AG09309 (cell line): Measurements from ENCODE around the gene AUTS2.

Source experiments
- DNase-seq: peaks from one replicate; pipeline ENCODE4 v3.0.0-alpha.2; 2010; ENCODE audit warnings: low read depth
- H3K4me3 ChIP-seq: 2 replicates; pipeline ENCODE4 v1.5.1; 2011; ENCODE audit warnings: mild to moderate bottlenecking, low read depth, low read length, moderate library complexity; ENCODE audit not compliant: control insufficient read depth
- CTCF ChIP-seq: IDR thresholded peaks from 2 replicates; pipeline ENCODE4 v1.5.1; 2011; ENCODE audit warnings: mild to moderate bottlenecking, low read depth, low read length, inconsistent platforms; ENCODE audit not compliant: insufficient read depth, control insufficient read depth; ENCODE audit errors: missing control alignments

Gene AUTS2

GRCh38 chr7:69956541-69956940, 358.3 kb downstream of the AUTS2 start:
- TF ChIP-seq CTCF, result no peak
- no peak for DNase-seq

GRCh38 chr7:69957661-69958060, 359.4 kb downstream of the AUTS2 start:
- no peak for DNase-seq
- no peak for TF ChIP-seq CTCF

More at GRCh38 chr7:69956541-69956940, 358.3 kb downstream of the AUTS2 start:
- no peak overlapping the region for H3K4me3 ChIP-seq

GRCh38 chr7:69959789-69960499, 361.7 kb downstream of the AUTS2 start:
- no peak for TF ChIP-seq CTCF
- no peak for DNase-seq
- no peak overlapping the region for H3K4me3 ChIP-seq

More at GRCh38 chr7:69957661-69958060, 359.4 kb downstream of the AUTS2 start:
- H3K4me3 ChIP-seq, result no peak overlapping the region

- H3K4me3 ChIP-seq, result no peak overlapping the region
- TF ChIP-seq CTCF, result no peak
- no peak for DNase-seq
These were observed 363.2 kb downstream of the AUTS2 start for GRCh38 chr7:69961436-69961835.

GRCh38 chr7:69962186-69963065, 364.2 kb downstream of the AUTS2 start:
- TF ChIP-seq CTCF, result no peak
- DNase-seq, result no peak
- H3K4me3 ChIP-seq, result no peak overlapping the region

GRCh38 chr7:69963393-69963792, 365.1 kb downstream of the AUTS2 start:
- no peak for TF ChIP-seq CTCF
- no peak overlapping the region for H3K4me3 ChIP-seq
- DNase-seq, result no peak
